Fibroblast of skin of right quadriceps (primary cell): ENCODE results near the gene TBC1D26.
A peak's percentile ranks its signal among the peaks of the same experiment; 100 is the strongest.
"Not testable (repeated sequence)": the region's sequence is repeated elsewhere in the genome, so short reads cannot be mapped to it uniquely, and the experiment has no call there.

Source experiments
- DNase-seq: peaks from one replicate; pipeline ENCODE4 v3.0.0-alpha.2; 2013

The TBC1D26 gene

GRCh38 chr17:15744074-15744676, 12.1 kb downstream of the TBC1D26 start:
- no peak for DNase-seq

GRCh38 chr17:15744885-15745284, 12.8 kb downstream of the TBC1D26 start:
- no peak for DNase-seq

GRCh38 chr17:15749403-15749802, 17.3 kb downstream of the TBC1D26 start:
- not testable (repeated sequence) for DNase-seq

GRCh38 chr17:15768865-15769533, 36.9 kb downstream of the TBC1D26 start:
- DNase-seq: not testable (repeated sequence)

- DNase-seq: not testable (repeated sequence)
Observed at GRCh38 chr17:15770679-15771078, 38.6 kb downstream of the TBC1D26 start.

- DNase-seq: no peak
Observed at GRCh38 chr17:15776871-15777270, 44.8 kb downstream of the TBC1D26 start.

GRCh38 chr17:15777297-15777696, 45.2 kb downstream of the TBC1D26 start:
- no peak for DNase-seq

GRCh38 chr17:15777717-15778116, 45.6 kb downstream of the TBC1D26 start:
- no peak for DNase-seq

GRCh38 chr17:15779119-15779518, 47.0 kb downstream of the TBC1D26 start:
- no peak for DNase-seq

- DNase-seq: no peak
Observed at GRCh38 chr17:15780188-15780587, 48.1 kb downstream of the TBC1D26 start.

- peak; percentile 12 for DNase-seq
Observed at GRCh38 chr17:15782866-15783265, 50.8 kb downstream of the TBC1D26 start.

GRCh38 chr17:15783461-15783860, 51.4 kb downstream of the TBC1D26 start:
- no peak for DNase-seq

- peak; percentile 27 for DNase-seq
Observed at GRCh38 chr17:15784351-15784750, 52.3 kb downstream of the TBC1D26 start.

- not testable (repeated sequence) for DNase-seq
Observed at GRCh38 chr17:15787363-15788075, 55.4 kb downstream of the TBC1D26 start.

GRCh38 chr17:15788365-15788764, 56.3 kb downstream of the TBC1D26 start:
- not testable (repeated sequence) for DNase-seq
